Tibial artery (tissue), 4 donors: ENCODE results near the gene KPNA4.
"Not testable (repeated sequence)": the region's sequence is repeated elsewhere in the genome, so short reads cannot be mapped to it uniquely, and the experiment has no call there.

Experiments
- DNase-seq, 2 donors: peaks; one replicate each; pipeline ENCODE4 v3.0.0-alpha.2; 2019
- H3K27ac ChIP-seq, 2 donors: fragments of 200-600 bp; sonication (generic) in 1 of 2; 1 replicate in 1 of 2; 2 replicates in 1 of 2; pipeline ENCODE4 v1.5.1; 2018 to 2019; ENCODE audit warnings: mild to moderate bottlenecking in 1 of 2
- H3K27me3 ChIP-seq, 2 donors: fragments of 200-600 bp; sonication (generic) in 1 of 2; one replicate each; pipeline versions ENCODE4 v1.5.1 to v1.6.0; 2016 to 2019
- H3K36me3 ChIP-seq, 3 donors: fragments of 200-600 bp; sonication (generic) in 2 of 3; one replicate each; pipeline ENCODE4 v1.5.1; 2016 to 2019; ENCODE audit warnings: mild to moderate bottlenecking in 2 of 3
- H3K4me1 ChIP-seq, 4 donors: fragments of 200-600 bp; sonication (generic) in 2 of 4; 1 replicate in 3 of 4; 2 replicates in 1 of 4; pipeline ENCODE4 v1.5.1; 2016 to 2019
- H3K4me3 ChIP-seq, 2 donors: fragments of 200-600 bp; sonication (generic) in 1 of 2; 1 replicate in 1 of 2; 2 replicates in 1 of 2; pipeline ENCODE4 v1.5.1; 2018 to 2019; ENCODE audit warnings: mild to moderate bottlenecking in 2 of 2
- H3K9me3 ChIP-seq, 3 donors: fragments of 200-600 bp; sonication (generic) in 1 of 3; one replicate each; pipeline ENCODE4 v1.5.1; 2016 to 2019
- CTCF ChIP-seq, 2 experiments: fragments of 200-600 bp in 1 of 2; fragments of 450-650 bp in 1 of 2; IDR thresholded peaks; one replicate each; pipeline ENCODE4 v1.5.1; 2017 to 2019; ENCODE audit warnings: antibody characterized with exemption in 2 of 2, mild to moderate bottlenecking in 1 of 2, moderate library complexity in 1 of 2
- intact Hi-C: fragments of 100-400 bp; cut with DNase I; formaldehyde crosslinking; loops from one replicate; pipeline ENCODE4 v1.15.0; 2023; ENCODE audit warnings: low total_unique reads

KPNA4 gene

GRCh38 chr3:160537729-160538128, 27.6 kb downstream of the KPNA4 start:
- Histone ChIP-seq H3K4me1 (peaks cover 0 to 29% (median 0%) of the 10 kb centered on the region in 4 donors), H3K27me3 (no peaks in the 10 kb centered on the region), H3K4me3 (no peak overlapping the region), H3K27ac (no peak overlapping the region), H3K9me3 (no peaks in the 10 kb centered on the region), H3K36me3 (peaks cover 8 to 26% (median 26%) of the 10 kb centered on the region in 3 donors)
- no peak for DNase-seq
- intact Hi-C loops, result no loop called here
- TF ChIP-seq CTCF (IDR thresholded peaks at IDR 0.05), result no peak

- Histone ChIP-seq H3K36me3 (peaks cover 38 to 65% (median 61%) of the 10 kb centered on the region in 3 donors), H3K4me3 (no peak overlapping the region), H3K27ac (no peak overlapping the region), H3K4me1 (no peaks in the 10 kb centered on the region), H3K27me3 (no peaks in the 10 kb centered on the region), H3K9me3 (no peaks in the 10 kb centered on the region)
- no peak for DNase-seq
- TF ChIP-seq CTCF (IDR thresholded peaks at IDR 0.05), result no peak
- intact Hi-C loops, result no loop called here
These were observed 33.0 kb downstream of the KPNA4 start for GRCh38 chr3:160532371-160532770.

GRCh38 chr3:160531311-160531710, 34.1 kb downstream of the KPNA4 start:
- Histone ChIP-seq H3K27me3 (no peaks in the 10 kb centered on the region), H3K4me1 (no peaks in the 10 kb centered on the region), H3K36me3 (peaks cover 48 to 73% (median 71%) of the 10 kb centered on the region in 3 donors), H3K27ac (no peak overlapping the region), H3K4me3 (no peak overlapping the region), H3K9me3 (no peaks in the 10 kb centered on the region)
- DNase-seq, result no peak
- intact Hi-C loops, result no loop called here
- TF ChIP-seq CTCF (IDR thresholded peaks at IDR 0.05), result no peak

- H3K27me3 ChIP-seq, H3K4me3 ChIP-seq, H3K9me3 ChIP-seq, H3K4me1 ChIP-seq, intact Hi-C loops, H3K27ac ChIP-seq, DNase-seq: not testable (repeated sequence)
- H3K36me3 ChIP-seq, result peaks cover 70 to 77% (median 72%) of the 10 kb centered on the region in 3 donors
These were observed 49.0 kb downstream of the KPNA4 start for GRCh38 chr3:160516391-160516790.

- TF ChIP-seq CTCF (IDR thresholded peaks at IDR 0.05), result no peak
- peaks cover 56 to 71% (median 57%) of the 10 kb centered on the region in 3 donors for H3K36me3 ChIP-seq
These were observed 64.0 kb downstream of the KPNA4 start for GRCh38 chr3:160501325-160501724.

GRCh38 chr3:160498202-160498601, 67.2 kb downstream of the KPNA4 start:
- H3K4me3 ChIP-seq, result no peak overlapping the region
- H3K27me3 ChIP-seq, result no peaks in the 10 kb centered on the region
- no peaks in the 10 kb centered on the region for H3K4me1 ChIP-seq
- H3K36me3 ChIP-seq, result peaks cover 31 to 45% (median 39%) of the 10 kb centered on the region in 3 donors
- no peak overlapping the region for H3K27ac ChIP-seq
- TF ChIP-seq CTCF (IDR thresholded peaks at IDR 0.05), result no peak
- intact Hi-C loops, result no loop called here
- no peak for DNase-seq
- H3K9me3 ChIP-seq, result no peaks in the 10 kb centered on the region

More at GRCh38 chr3:160501325-160501724, 64.0 kb downstream of the KPNA4 start:
- H3K27me3 ChIP-seq, result no peaks in the 10 kb centered on the region
- intact Hi-C loops, result no loop called here
- H3K4me3 ChIP-seq, result no peak overlapping the region
- no peak overlapping the region for H3K27ac ChIP-seq
- DNase-seq, result no peak
- no peaks in the 10 kb centered on the region for H3K4me1 ChIP-seq
- no peaks in the 10 kb centered on the region for H3K9me3 ChIP-seq
